Retinal pigment epithelial cell (primary cell): ENCODE measurements around the gene AFF4.
A peak's percentile ranks its signal among the peaks of the same experiment; 100 is the strongest.

Experiments
- DNase-seq: peaks from one replicate; pipeline ENCODE4 v3.0.0-alpha.2; 2010; ENCODE audit warnings: low read depth
- H3K4me3 ChIP-seq: 2 replicates; pipeline ENCODE4 v1.5.1; 2011; ENCODE audit warnings: mild to moderate bottlenecking, low read length, control low read depth, moderate library complexity
- CTCF ChIP-seq: conservative IDR thresholded peaks from 2 replicates; pipeline ENCODE4 v1.5.1; 2011; ENCODE audit warnings: low read depth, low read length, control low read depth, inconsistent platforms

The AFF4 gene

GRCh38 chr5:132832612-132833011 lies 130.8 kb downstream of the AFF4 start:
- TF ChIP-seq CTCF = no peak
- no peak for DNase-seq
- H3K4me3 ChIP-seq = no peak overlapping the region

DNA sequence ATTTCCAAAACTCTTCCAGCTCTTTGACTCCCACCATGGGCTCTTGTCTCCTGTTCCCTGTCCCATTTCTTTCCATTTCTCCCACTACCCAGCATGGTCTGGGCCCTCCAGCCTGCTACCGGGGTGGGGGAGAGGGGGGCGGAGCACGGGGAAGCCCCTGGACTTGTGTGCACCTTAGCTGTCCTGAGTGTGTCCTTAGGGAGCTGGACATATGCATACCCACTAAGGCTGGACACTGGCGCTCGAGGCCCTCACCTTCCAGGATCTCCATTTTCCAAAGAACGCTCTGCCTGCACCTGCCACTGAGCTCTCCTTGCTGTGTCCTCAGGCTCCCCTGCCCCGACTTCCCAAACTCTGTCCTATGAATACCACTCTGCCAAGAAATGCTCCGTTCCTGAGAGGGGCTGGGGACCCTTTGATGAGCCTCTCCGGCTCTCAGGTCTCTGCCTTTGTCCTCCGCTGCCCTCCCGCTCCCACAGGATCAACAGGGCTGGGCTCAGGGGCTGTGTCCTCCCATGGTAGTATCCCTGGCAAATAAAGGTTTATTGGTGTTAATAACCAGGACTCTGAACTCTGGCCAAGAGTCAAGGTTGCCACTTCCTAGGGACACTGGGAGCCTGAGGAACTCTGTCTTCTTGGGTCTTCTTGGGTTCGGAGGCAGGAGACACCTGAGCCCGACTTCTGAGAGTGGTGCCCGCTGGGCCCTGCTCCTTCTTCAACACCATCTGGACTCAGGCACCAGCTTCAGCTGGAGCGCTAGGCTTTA lies 132.2 kb downstream of the AFF4 start:
- H3K4me3 ChIP-seq = no peak overlapping the region
- no peak for TF ChIP-seq CTCF
- no peak for DNase-seq

DNA sequence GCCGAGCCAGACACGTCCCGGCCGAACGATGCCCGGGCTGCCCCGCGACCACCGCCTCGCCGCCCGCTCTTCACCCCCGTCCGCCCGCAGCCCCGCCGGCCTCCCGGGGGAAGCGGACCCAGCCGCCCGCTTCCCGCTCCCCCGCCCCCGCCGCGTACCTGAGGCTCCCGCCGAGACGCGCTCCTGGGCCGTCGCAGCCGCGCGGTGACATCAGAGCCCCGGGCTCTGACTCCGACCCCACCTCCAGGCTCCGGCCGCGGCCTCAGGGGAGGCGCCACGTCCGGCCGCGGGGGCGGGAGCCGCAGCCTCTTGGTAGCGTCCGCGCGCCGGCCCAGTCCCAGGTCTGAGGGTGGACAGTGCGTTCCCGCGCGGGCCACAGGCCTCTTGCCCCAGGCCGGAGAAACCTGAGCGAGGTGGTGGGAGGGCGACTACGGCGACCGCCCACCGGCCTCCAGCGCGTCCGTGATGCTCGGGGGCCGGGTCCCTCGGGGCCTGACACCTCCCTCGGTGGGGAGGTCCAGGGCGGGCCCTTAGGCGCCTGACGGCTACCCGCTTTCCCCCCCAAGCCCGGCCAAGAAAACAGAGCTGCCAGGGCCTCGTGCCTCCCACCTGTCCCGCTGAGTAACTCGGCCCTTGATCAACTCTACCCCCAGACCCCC lies 132.9 kb downstream of the AFF4 start, which contains the start of gene SHROOM1:
Gene SHROOM1, minus strand, starts transcription at position 212 of the 659 bp plus-strand sequence. CDS start 4,507 bp downstream, outside the sequence.
- DNase-seq = no peak
- H3K4me3 ChIP-seq = peak within 1 kb of the TSS; percentile 57
- no peak for TF ChIP-seq CTCF

DNA sequence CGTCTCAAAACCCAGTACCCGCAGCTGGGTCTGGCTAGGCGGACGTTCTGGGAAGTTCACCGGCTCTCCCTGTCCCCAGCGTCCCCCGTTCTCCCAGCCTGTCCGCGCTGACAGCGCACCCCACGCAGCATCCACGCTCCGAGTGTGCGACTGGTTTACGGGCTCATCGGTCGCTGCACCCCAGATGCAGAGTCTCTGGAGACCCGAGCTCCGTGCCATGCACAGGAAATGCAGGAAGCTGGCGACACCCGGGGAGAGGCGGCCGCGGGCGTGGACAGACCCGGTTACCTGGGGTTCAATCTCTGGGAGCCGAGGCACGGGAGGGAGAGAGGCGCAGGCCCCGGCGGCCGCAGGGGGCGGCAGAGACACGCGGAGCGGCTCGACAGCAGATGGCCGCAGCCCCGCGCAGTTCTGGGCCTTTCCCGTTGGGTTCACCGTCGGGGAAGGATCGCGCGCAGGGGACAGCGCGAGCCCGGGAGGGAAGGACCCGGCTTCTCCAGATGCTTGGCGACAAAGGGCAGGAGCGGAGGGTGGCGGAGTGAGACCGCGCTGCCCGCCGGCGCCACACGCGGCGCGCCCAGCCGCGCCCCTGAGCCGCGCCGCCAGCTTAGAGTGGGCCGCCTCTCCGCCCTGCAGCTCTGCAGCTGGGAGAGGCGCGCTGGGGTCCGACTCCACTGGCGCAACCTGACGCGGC lies 133.5 kb downstream of the AFF4 start:
- no peak for DNase-seq
- peak overlapping the region; percentile 57 for H3K4me3 ChIP-seq
- peak; percentile 78 for TF ChIP-seq CTCF

DNA sequence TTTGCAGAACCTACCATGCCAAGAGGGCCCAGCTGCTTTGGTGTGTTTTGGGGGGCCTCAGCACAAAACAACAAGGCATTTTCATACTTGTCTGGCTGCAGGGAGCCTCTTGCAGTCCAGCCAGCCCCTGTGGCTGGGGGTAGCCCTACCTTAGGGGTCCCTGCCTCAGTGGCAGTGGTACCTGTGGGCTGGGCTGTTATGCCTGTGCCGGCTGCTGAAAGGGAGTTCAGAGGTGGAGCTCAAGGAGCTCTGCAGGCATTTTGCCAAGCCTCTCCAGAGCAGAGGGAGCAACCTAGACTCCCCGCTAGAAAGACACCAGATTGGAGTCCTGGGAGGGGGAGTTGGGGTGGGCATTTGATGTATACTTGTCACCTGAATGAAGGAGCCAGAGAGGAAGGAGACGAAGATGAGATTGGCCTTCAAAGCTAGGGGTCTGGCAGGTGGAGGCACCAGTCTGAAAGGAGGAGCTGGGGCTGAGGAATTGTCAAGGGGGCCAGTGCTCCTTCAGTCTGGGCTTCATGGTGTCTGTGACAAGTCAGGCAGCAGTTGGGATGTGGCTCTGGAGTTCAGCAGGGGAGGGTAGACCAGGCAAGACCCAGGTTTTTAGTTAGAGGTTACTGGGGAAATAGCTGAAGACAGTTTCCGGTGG lies 134.5 kb downstream of the AFF4 start:
- no peak for TF ChIP-seq CTCF
- no peak for DNase-seq
- H3K4me3 ChIP-seq = no peak overlapping the region

DNA sequence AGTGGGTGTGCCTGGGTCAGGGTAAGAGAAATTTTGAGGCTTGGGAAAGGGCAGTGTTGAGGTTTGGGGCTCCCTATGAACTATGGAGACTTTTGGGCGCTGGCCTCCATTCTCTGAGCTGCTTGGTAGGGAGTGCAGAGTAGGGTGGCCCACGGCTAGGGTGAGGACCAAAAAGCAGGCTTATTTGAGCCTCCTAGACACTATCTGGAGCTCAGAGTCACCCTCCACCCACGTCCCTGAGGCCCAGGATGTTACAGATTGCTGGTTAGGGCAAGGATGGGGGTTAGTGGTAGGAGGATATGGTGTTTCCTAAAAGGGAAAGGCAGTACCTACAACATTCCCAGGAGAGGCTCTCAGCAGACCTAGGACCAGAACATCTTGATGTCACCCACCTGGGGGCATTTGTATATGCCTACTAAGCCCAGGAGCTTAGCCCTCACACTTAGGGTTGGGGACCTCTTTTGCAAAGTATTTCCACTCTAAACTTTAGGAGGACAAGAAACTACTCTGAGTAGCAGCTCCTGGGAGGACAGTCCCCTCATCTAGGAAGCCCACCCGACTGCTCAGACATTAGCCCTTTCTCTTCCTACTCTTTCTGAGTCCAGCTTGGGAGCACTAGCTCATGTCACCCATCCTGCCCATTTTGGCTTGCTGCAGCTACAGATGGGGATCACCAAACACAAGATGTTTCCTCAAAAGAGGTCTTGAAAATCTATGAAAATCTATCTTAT lies 135.3 kb downstream of the AFF4 start:
- no peak for DNase-seq
- no peak overlapping the region for H3K4me3 ChIP-seq
- no peak for TF ChIP-seq CTCF
